ENCODE results near the gene NLGN1. TPM values are rescaled to one million over a fixed set of nuclear protein-coding genes. Genes with fewer than 3 reads are reported as not detected.

The NLGN1 gene
- total RNA-seq, 1 donor from 2014 or later = 5.7 TPM

- Histone ChIP-seq H3K4me3 (ENCODE audit: low read length in 3 of 3) (peak overlapping the region; percentile 77 to 86 (median 81)), H3K9ac (ENCODE audit: low read depth in 1 of 3, low read length in 3 of 3) (peak overlapping the region in 2 of 3 donors; percentile 70 to 73), H3K27ac (ENCODE audit: low read depth, low read length) (no peak overlapping the region), H3K9me3 (ENCODE audit: control insufficient read depth in 3 of 3, low read length in 3 of 3) (no peaks in the 10 kb centered on the region), H3K36me3 (ENCODE audit: control insufficient read depth in 3 of 3, insufficient read depth in 3 of 3, low read length in 3 of 3) (no peaks in the 10 kb centered on the region), H3K27me3 (ENCODE audit: control insufficient read depth in 3 of 3, insufficient read depth in 3 of 3, low read length in 3 of 3) (peaks cover 4 to 15% (median 8%) of the 10 kb centered on the region in 3 donors), H3K4me1 (ENCODE audit: control insufficient read depth in 3 of 3, insufficient read depth in 3 of 3, low read length in 3 of 3) (peaks cover 14 to 25% (median 18%) of the 10 kb centered on the region in 3 donors)
These were observed 1.1 kb upstream of the NLGN1 start for GRCh38 chr3:173396191-173397041.

GRCh38 chr3:173398111-173398479 is 551 bp downstream of the NLGN1 start:
- no peaks in the 10 kb centered on the region for H3K36me3 ChIP-seq (ENCODE audit: control insufficient read depth in 3 of 3, insufficient read depth in 3 of 3, low read length in 3 of 3)
- no peaks in the 10 kb centered on the region for H3K9me3 ChIP-seq (ENCODE audit: control insufficient read depth in 3 of 3, low read length in 3 of 3)
- H3K9ac ChIP-seq (ENCODE audit: low read depth in 1 of 3, low read length in 3 of 3) = peak overlapping the region; percentile 66 to 78 (median 73)
- H3K27me3 ChIP-seq (ENCODE audit: control insufficient read depth in 3 of 3, insufficient read depth in 3 of 3, low read length in 3 of 3) = peaks cover 6 to 15% (median 8%) of the 10 kb centered on the region in 3 donors
- H3K4me1 ChIP-seq (ENCODE audit: control insufficient read depth in 3 of 3, insufficient read depth in 3 of 3, low read length in 3 of 3) = peaks cover 14 to 25% (median 18%) of the 10 kb centered on the region in 3 donors
- H3K4me3 ChIP-seq (ENCODE audit: low read length in 3 of 3) = peak overlapping the region; percentile 77 to 86 (median 84)
- H3K27ac ChIP-seq (ENCODE audit: low read depth, low read length) = peak overlapping the region; percentile 9

- no peak overlapping the region for H3K4me3 ChIP-seq (ENCODE audit: low read length in 3 of 3)
- peaks cover 6 to 15% (median 8%) of the 10 kb centered on the region in 3 donors for H3K27me3 ChIP-seq (ENCODE audit: control insufficient read depth in 3 of 3, insufficient read depth in 3 of 3, low read length in 3 of 3)
- H3K9me3 ChIP-seq (ENCODE audit: control insufficient read depth in 3 of 3, low read length in 3 of 3) = no peaks in the 10 kb centered on the region
- H3K36me3 ChIP-seq (ENCODE audit: control insufficient read depth in 3 of 3, insufficient read depth in 3 of 3, low read length in 3 of 3) = no peaks in the 10 kb centered on the region
- no peak overlapping the region for H3K9ac ChIP-seq (ENCODE audit: low read depth in 1 of 3, low read length in 3 of 3)
- H3K27ac ChIP-seq (ENCODE audit: low read depth, low read length) = no peak overlapping the region
- H3K4me1 ChIP-seq (ENCODE audit: control insufficient read depth in 3 of 3, insufficient read depth in 3 of 3, low read length in 3 of 3) = peaks cover 14 to 25% (median 18%) of the 10 kb centered on the region in 3 donors
These were observed 1.5 kb downstream of the NLGN1 start for GRCh38 chr3:173399044-173399443.

- peaks cover 6 to 13% (median 11%) of the 10 kb centered on the region in 3 donors for H3K27me3 ChIP-seq (ENCODE audit: control insufficient read depth in 3 of 3, insufficient read depth in 3 of 3, low read length in 3 of 3)
These were observed 3.8 kb downstream of the NLGN1 start for GRCh38 chr3:173401369-173401768.

GRCh38 chr3:173402656-173403055 is 5.1 kb downstream of the NLGN1 start:
- H3K27ac ChIP-seq (ENCODE audit: low read depth, low read length) = no peak overlapping the region
- H3K4me3 ChIP-seq (ENCODE audit: low read length in 3 of 3) = no peak overlapping the region
- no peaks in the 10 kb centered on the region for H3K9me3 ChIP-seq (ENCODE audit: control insufficient read depth in 3 of 3, low read length in 3 of 3)
- no peaks in the 10 kb centered on the region for H3K36me3 ChIP-seq (ENCODE audit: control insufficient read depth in 3 of 3, insufficient read depth in 3 of 3, low read length in 3 of 3)
- H3K9ac ChIP-seq (ENCODE audit: low read depth in 1 of 3, low read length in 3 of 3) = no peak overlapping the region
- peaks cover 2 to 11% (median 9%) of the 10 kb centered on the region in 3 donors for H3K27me3 ChIP-seq (ENCODE audit: control insufficient read depth in 3 of 3, insufficient read depth in 3 of 3, low read length in 3 of 3)
- peaks cover 5 to 6% (median 6%) of the 10 kb centered on the region in 3 donors for H3K4me1 ChIP-seq (ENCODE audit: control insufficient read depth in 3 of 3, insufficient read depth in 3 of 3, low read length in 3 of 3)

More at GRCh38 chr3:173401369-173401768, 3.8 kb downstream of the NLGN1 start:
- H3K4me3 ChIP-seq (ENCODE audit: low read length in 3 of 3) = no peak overlapping the region
- peaks cover 10 to 16% (median 12%) of the 10 kb centered on the region in 3 donors for H3K4me1 ChIP-seq (ENCODE audit: control insufficient read depth in 3 of 3, insufficient read depth in 3 of 3, low read length in 3 of 3)
- no peaks in the 10 kb centered on the region for H3K36me3 ChIP-seq (ENCODE audit: control insufficient read depth in 3 of 3, insufficient read depth in 3 of 3, low read length in 3 of 3)
- H3K27ac ChIP-seq (ENCODE audit: low read depth, low read length) = no peak overlapping the region
- H3K9me3 ChIP-seq (ENCODE audit: control insufficient read depth in 3 of 3, low read length in 3 of 3) = no peaks in the 10 kb centered on the region
- no peak overlapping the region for H3K9ac ChIP-seq (ENCODE audit: low read depth in 1 of 3, low read length in 3 of 3)

GRCh38 chr3:173403376-173403775 is 5.8 kb downstream of the NLGN1 start:
- no peak overlapping the region for H3K4me3 ChIP-seq (ENCODE audit: low read length in 3 of 3)
- H3K9ac ChIP-seq (ENCODE audit: low read depth in 1 of 3, low read length in 3 of 3) = no peak overlapping the region
- H3K27ac ChIP-seq (ENCODE audit: low read depth, low read length) = no peak overlapping the region
- H3K27me3 ChIP-seq (ENCODE audit: control insufficient read depth in 3 of 3, insufficient read depth in 3 of 3, low read length in 3 of 3) = peaks cover 2 to 5% (median 2%) of the 10 kb centered on the region in 3 donors
- no peaks in the 10 kb centered on the region for H3K9me3 ChIP-seq (ENCODE audit: control insufficient read depth in 3 of 3, low read length in 3 of 3)
- no peaks in the 10 kb centered on the region for H3K36me3 ChIP-seq (ENCODE audit: control insufficient read depth in 3 of 3, insufficient read depth in 3 of 3, low read length in 3 of 3)
- no peaks in the 10 kb centered on the region for H3K4me1 ChIP-seq (ENCODE audit: control insufficient read depth in 3 of 3, insufficient read depth in 3 of 3, low read length in 3 of 3)

GRCh38 chr3:173404156-173404555 is 6.6 kb downstream of the NLGN1 start:
- no peak overlapping the region for H3K9ac ChIP-seq (ENCODE audit: low read depth in 1 of 3, low read length in 3 of 3)

GRCh38 chr3:173410436-173410835 is 12.9 kb downstream of the NLGN1 start:
- Histone ChIP-seq H3K9ac (ENCODE audit: low read depth in 1 of 3, low read length in 3 of 3) (no peak overlapping the region), H3K9me3 (ENCODE audit: control insufficient read depth in 3 of 3, low read length in 3 of 3) (no peaks in the 10 kb centered on the region), H3K36me3 (ENCODE audit: control insufficient read depth in 3 of 3, insufficient read depth in 3 of 3, low read length in 3 of 3) (no peaks in the 10 kb centered on the region), H3K4me1 (ENCODE audit: control insufficient read depth in 3 of 3, insufficient read depth in 3 of 3, low read length in 3 of 3) (no peaks in the 10 kb centered on the region), H3K27me3 (ENCODE audit: control insufficient read depth in 3 of 3, insufficient read depth in 3 of 3, low read length in 3 of 3) (no peaks in the 10 kb centered on the region), H3K4me3 (ENCODE audit: low read length in 3 of 3) (no peak overlapping the region), H3K27ac (ENCODE audit: low read depth, low read length) (no peak overlapping the region)

More at GRCh38 chr3:173404156-173404555, 6.6 kb downstream of the NLGN1 start:
- Histone ChIP-seq H3K36me3 (ENCODE audit: control insufficient read depth in 3 of 3, insufficient read depth in 3 of 3, low read length in 3 of 3) (no peaks in the 10 kb centered on the region), H3K27ac (ENCODE audit: low read depth, low read length) (no peak overlapping the region), H3K9me3 (ENCODE audit: control insufficient read depth in 3 of 3, low read length in 3 of 3) (no peaks in the 10 kb centered on the region), H3K4me1 (ENCODE audit: control insufficient read depth in 3 of 3, insufficient read depth in 3 of 3, low read length in 3 of 3) (no peaks in the 10 kb centered on the region), H3K4me3 (ENCODE audit: low read length in 3 of 3) (no peak overlapping the region), H3K27me3 (ENCODE audit: control insufficient read depth in 3 of 3, insufficient read depth in 3 of 3, low read length in 3 of 3) (peaks cover 0 to 5% (median 2%) of the 10 kb centered on the region in 3 donors)

GRCh38 chr3:173410849-173411248 is 13.3 kb downstream of the NLGN1 start:
- Histone ChIP-seq H3K9me3 (ENCODE audit: control insufficient read depth in 3 of 3, low read length in 3 of 3) (no peaks in the 10 kb centered on the region), H3K4me3 (ENCODE audit: low read length in 3 of 3) (no peak overlapping the region), H3K27ac (ENCODE audit: low read depth, low read length) (no peak overlapping the region), H3K27me3 (ENCODE audit: control insufficient read depth in 3 of 3, insufficient read depth in 3 of 3, low read length in 3 of 3) (no peaks in the 10 kb centered on the region), H3K9ac (ENCODE audit: low read depth in 1 of 3, low read length in 3 of 3) (no peak overlapping the region), H3K36me3 (ENCODE audit: control insufficient read depth in 3 of 3, insufficient read depth in 3 of 3, low read length in 3 of 3) (no peaks in the 10 kb centered on the region), H3K4me1 (ENCODE audit: control insufficient read depth in 3 of 3, insufficient read depth in 3 of 3, low read length in 3 of 3) (no peaks in the 10 kb centered on the region)

- H3K9ac ChIP-seq (ENCODE audit: low read depth in 1 of 3, low read length in 3 of 3) = no peak overlapping the region
- H3K36me3 ChIP-seq (ENCODE audit: control insufficient read depth in 3 of 3, insufficient read depth in 3 of 3, low read length in 3 of 3) = no peaks in the 10 kb centered on the region
- no peak overlapping the region for H3K27ac ChIP-seq (ENCODE audit: low read depth, low read length)
- no peaks in the 10 kb centered on the region for H3K27me3 ChIP-seq (ENCODE audit: control insufficient read depth in 3 of 3, insufficient read depth in 3 of 3, low read length in 3 of 3)
- H3K4me3 ChIP-seq (ENCODE audit: low read length in 3 of 3) = peak overlapping the region in 1 of 3 donors; percentile 16
- no peaks in the 10 kb centered on the region for H3K9me3 ChIP-seq (ENCODE audit: control insufficient read depth in 3 of 3, low read length in 3 of 3)
- H3K4me1 ChIP-seq (ENCODE audit: control insufficient read depth in 3 of 3, insufficient read depth in 3 of 3, low read length in 3 of 3) = no peaks in the 10 kb centered on the region
These were observed 13.9 kb downstream of the NLGN1 start for GRCh38 chr3:173411375-173411973.
